ENCODE data around the gene HSFX2. TPM values are rescaled to one million over a fixed set of nuclear protein-coding genes. Genes with fewer than 3 reads are reported as not detected.
"Not testable (repeated sequence)": the region's sequence is repeated elsewhere in the genome, so short reads cannot be mapped to it uniquely, and the experiment has no call there.

Gene HSFX2
- total RNA-seq, 2 experiments from 2014 or later, result not detected

- H3K4me3 Mint-ChIP-seq; H3K27ac Mint-ChIP-seq; CTCF ChIA-PET; POLR2A ChIA-PET; H3K4me1 Mint-ChIP-seq (ENCODE audit: low read depth); DNase-seq; H3K9me3 Mint-ChIP-seq (ENCODE audit: insufficient read depth); H3K36me3 Mint-ChIP-seq (ENCODE audit: low read depth); H3K27me3 Mint-ChIP-seq (ENCODE audit: low read depth); ATAC-seq: not testable (repeated sequence)
These were observed 47.3 kb downstream of the HSFX2 start for GRCh38 chrX:149547782-149548181.

DNA sequence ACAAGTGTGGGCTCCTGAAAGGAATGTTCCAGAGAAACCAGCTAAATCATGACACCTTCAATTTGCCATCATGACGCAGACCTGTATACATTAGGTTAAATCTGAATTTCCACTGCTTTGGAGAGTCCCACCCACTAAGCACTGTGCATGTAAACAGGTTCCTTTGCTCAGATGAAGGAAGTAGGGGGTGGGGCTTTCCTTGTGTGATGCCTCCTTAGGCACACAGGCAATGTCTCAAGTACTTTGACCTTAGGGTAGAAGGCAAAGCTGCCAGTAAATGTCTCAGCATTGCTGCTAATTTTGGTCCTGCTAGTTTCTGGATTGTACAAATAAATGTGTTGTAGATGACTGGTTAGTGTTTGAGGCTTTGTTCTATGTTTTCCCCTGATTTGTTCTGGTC is 48.2 kb downstream of the HSFX2 start:
- CTCF ChIA-PET; H3K4me1 Mint-ChIP-seq (ENCODE audit: low read depth); POLR2A ChIA-PET; ATAC-seq; DNase-seq; H3K36me3 Mint-ChIP-seq (ENCODE audit: low read depth); H3K9me3 Mint-ChIP-seq (ENCODE audit: insufficient read depth); H3K4me3 Mint-ChIP-seq; H3K27ac Mint-ChIP-seq; H3K27me3 Mint-ChIP-seq (ENCODE audit: low read depth): not testable (repeated sequence)

- H3K4me1 Mint-ChIP-seq (ENCODE audit: low read depth); H3K36me3 Mint-ChIP-seq (ENCODE audit: low read depth); CTCF ChIA-PET; H3K9me3 Mint-ChIP-seq (ENCODE audit: insufficient read depth); POLR2A ChIA-PET; DNase-seq; H3K27ac Mint-ChIP-seq; H3K27me3 Mint-ChIP-seq (ENCODE audit: low read depth); H3K4me3 Mint-ChIP-seq; ATAC-seq: not testable (repeated sequence)
These were observed 49.3 kb downstream of the HSFX2 start for GRCh38 chrX:149545545-149546543.

Other genes starting within 250 kb of the HSFX2 start
- gene IDS, start 90.0 kb downstream of the HSFX2 start, total RNA-seq, result 10 to 100 TPM; 47.2 to 50.8 TPM
- 10 to 100 TPM; 45.2 to 46.5 TPM for gene EOLA1, start 54.3 kb downstream of the HSFX2 start, total RNA-seq
- not detected for gene HSFX3, start 45.4 kb downstream of the HSFX2 start, total RNA-seq
- not detected for gene MAGEA9B, start 7.9 kb downstream of the HSFX2 start, total RNA-seq
- 10 to 100 TPM; 15.7 to 15.9 TPM for gene TMEM185A, start 36.5 kb upstream of the HSFX2 start, total RNA-seq
- gene MAGEA11, start 116.7 kb upstream of the HSFX2 start, total RNA-seq, result not detected
- gene HSFX1, start 178.8 kb upstream of the HSFX2 start, total RNA-seq, result under 1 TPM; 0.78 to 0.90 TPM
- gene MAGEA9, start 186.6 kb upstream of the HSFX2 start, total RNA-seq, result not detected

Measured in activated CD8-positive, alpha-beta T cell treated with anti-CD3 and anti-CD28 coated beads, Interleukin-2, amount 10 ng/mL, durations not matched to agents 7 days and 5 days (primary cell).